Osteocyte (in vitro differentiated cells): ENCODE results near the gene RPS6KA2. TPM values are rescaled to one million over a fixed set of nuclear protein-coding genes. Genes with fewer than 3 reads are reported as not detected.

Experiments used
- DNase-seq: peaks from one replicate; pipeline ENCODE4 v3.0.0; 2021; ENCODE audit warnings: mixed read lengths; ENCODE audit not compliant: unreplicated experiment; ENCODE audit errors: extremely low spot score
- H3K27ac Mint-ChIP-seq: one replicate; pipeline ENCODE4 v1.8.0; 2021; ENCODE audit warnings: mild to moderate bottlenecking, mixed read lengths; ENCODE audit not compliant: unreplicated experiment
- H3K27me3 Mint-ChIP-seq: one replicate; pipeline ENCODE4 v1.8.0; 2021; ENCODE audit warnings: mixed read lengths; ENCODE audit not compliant: unreplicated experiment
- H3K36me3 Mint-ChIP-seq: one replicate; pipeline ENCODE4 v1.8.0; 2021; ENCODE audit warnings: mixed read lengths; ENCODE audit not compliant: unreplicated experiment
- H3K4me1 Mint-ChIP-seq: one replicate; pipeline ENCODE4 v1.8.0; 2021; ENCODE audit warnings: mixed read lengths; ENCODE audit not compliant: unreplicated experiment
- H3K4me3 Mint-ChIP-seq: one replicate; pipeline ENCODE4 v1.8.0; 2021; ENCODE audit warnings: mild to moderate bottlenecking, moderate library complexity, mixed read lengths; ENCODE audit not compliant: unreplicated experiment
- H3K9me3 Mint-ChIP-seq: one replicate; pipeline ENCODE4 v1.8.0; 2021; ENCODE audit warnings: mixed read lengths; ENCODE audit not compliant: unreplicated experiment
- total RNA-seq: library from RNA; stranded (reverse); gene quantifications from 2 replicates; pipeline ENCODE4 v1.2.1, GENCODE V29; 2021
- TF ChIP-seq, protein P1 (sequence below): fragments of 200-600 bp; sonication (generic); IDR thresholded peaks from 2 replicates; pipeline ENCODE4 v1.5.0; 2021; ENCODE audit warnings: antibody characterized with exemption, mild to moderate bottlenecking, moderate library complexity

The RPS6KA2 gene
- total RNA-seq, 1 donor from 2014 or later, result 89.9 TPM

DNA sequence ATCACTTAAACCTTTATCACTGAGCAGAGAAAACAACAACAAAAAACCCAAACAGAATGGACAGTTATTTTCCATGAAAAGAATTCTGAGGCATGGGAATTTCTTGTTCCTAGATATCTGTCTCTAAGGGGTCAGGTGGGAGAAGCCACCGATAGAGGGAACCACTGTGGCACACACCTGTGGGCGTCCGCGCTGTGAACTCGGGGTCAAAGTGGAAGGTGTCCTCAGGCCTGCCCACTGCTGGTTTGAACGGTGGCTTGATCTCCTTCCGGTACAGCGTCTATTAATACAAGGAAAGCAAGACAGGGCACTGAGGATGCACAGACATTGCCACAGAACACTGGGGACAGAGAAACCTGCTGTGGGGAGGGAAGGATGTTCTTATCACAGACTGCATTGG, 167.8 kb downstream of the RPS6KA2 start:
- no peak for DNase-seq
- Mint-ChIP-seq H3K27ac (no peak overlapping the region), H3K4me1 (peaks cover 15% of the 10 kb centered on the region), H3K27me3 (no peaks in the 10 kb centered on the region), H3K36me3 (peaks cover 23% of the 10 kb centered on the region), H3K9me3 (no peaks in the 10 kb centered on the region), H3K4me3 (no peak overlapping the region)
- TF ChIP-seq, protein P1, sequence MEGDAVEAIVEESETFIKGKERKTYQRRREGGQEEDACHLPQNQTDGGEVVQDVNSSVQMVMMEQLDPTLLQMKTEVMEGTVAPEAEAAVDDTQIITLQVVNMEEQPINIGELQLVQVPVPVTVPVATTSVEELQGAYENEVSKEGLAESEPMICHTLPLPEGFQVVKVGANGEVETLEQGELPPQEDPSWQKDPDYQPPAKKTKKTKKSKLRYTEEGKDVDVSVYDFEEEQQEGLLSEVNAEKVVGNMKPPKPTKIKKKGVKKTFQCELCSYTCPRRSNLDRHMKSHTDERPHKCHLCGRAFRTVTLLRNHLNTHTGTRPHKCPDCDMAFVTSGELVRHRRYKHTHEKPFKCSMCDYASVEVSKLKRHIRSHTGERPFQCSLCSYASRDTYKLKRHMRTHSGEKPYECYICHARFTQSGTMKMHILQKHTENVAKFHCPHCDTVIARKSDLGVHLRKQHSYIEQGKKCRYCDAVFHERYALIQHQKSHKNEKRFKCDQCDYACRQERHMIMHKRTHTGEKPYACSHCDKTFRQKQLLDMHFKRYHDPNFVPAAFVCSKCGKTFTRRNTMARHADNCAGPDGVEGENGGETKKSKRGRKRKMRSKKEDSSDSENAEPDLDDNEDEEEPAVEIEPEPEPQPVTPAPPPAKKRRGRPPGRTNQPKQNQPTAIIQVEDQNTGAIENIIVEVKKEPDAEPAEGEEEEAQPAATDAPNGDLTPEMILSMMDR, result no peak

DNA sequence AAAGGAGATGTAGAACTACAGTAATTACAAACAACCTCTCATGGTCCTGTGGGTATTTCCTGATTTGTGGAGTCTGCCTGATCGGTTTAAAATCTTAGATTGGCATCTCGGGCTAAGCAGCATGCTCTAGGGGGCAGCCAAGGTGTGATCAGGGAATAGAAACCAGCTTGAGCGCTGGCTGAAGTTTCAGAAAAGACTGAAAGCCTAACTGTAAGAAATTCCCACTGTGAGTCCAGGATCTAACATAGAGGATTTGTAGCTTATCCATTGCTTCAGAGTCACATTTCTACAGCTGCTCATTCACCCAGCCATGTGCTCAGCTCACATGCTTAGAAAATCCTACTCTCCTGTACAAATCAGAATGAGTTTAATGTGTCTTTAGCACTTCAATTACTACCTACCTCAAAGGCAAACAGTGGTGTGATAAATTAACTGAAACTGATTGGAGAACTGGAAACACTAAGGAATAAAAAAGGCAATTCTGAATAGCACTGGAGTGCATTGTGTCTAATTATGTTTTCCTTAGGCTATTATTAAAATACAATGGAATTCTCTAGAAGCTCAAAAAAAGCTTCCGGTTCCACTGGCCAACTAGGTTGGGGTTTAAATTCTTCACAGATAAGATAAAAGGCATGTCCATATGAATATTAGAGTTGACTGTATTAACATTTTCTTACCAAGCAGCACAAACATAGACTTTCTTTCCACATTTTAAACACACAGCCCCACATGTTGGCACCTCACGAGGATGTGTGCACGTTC, 170.5 kb downstream of the RPS6KA2 start:
- TF ChIP-seq, protein P1, result peak; percentile 43
- no peak for DNase-seq
- Mint-ChIP-seq H3K27ac (no peak overlapping the region), H3K4me1 (peaks cover 9% of the 10 kb centered on the region), H3K4me3 (no peak overlapping the region), H3K9me3 (peaks cover 4% of the 10 kb centered on the region), H3K36me3 (peaks cover 38% of the 10 kb centered on the region), H3K27me3 (no peaks in the 10 kb centered on the region)

DNA sequence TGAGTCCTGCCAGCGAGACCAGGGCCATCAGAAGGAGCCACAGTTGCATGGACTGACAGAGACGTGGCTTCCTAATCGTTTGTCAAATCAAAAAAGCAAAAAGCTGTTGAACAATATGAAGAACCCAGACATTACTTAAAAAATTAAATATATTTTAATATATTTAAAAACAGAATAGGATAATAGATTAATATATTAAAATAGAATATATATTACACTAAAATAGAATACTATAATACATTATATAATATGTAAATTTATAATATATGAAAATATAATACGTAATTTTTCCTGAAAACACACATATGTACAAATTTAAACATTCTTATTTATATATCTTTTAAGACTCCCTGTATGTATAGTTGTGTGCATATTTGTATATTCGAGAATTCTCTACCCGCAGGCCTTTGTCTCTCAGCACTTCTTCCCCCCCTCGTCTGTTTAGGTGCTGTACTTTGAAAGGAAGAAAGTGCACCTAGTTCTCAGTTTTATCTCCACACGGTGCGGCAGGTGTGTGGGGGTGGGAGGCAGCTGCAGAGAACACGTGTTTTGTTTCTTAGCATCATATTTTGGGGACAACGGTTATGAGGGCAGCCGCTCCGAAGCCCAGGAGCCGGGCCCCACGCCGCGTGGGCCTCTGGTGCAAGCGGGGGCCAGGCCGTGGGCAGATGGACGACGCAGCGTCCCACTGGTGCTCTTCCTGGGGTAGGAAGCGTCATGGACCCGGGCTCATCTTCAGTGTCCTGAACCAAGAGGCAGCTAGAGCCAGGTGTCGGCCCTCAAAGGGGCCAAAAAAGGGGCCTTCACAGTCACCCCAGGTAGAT, 172.1 kb downstream of the RPS6KA2 start:
- peaks cover 41% of the 10 kb centered on the region for H3K36me3 Mint-ChIP-seq
- H3K4me3 Mint-ChIP-seq, result no peak overlapping the region
- H3K4me1 Mint-ChIP-seq, result no peaks in the 10 kb centered on the region
- peaks cover 4% of the 10 kb centered on the region for H3K9me3 Mint-ChIP-seq
- TF ChIP-seq, protein P1, result no peak
- H3K27ac Mint-ChIP-seq, result no peak overlapping the region
- DNase-seq, result no peak
- no peaks in the 10 kb centered on the region for H3K27me3 Mint-ChIP-seq

DNA sequence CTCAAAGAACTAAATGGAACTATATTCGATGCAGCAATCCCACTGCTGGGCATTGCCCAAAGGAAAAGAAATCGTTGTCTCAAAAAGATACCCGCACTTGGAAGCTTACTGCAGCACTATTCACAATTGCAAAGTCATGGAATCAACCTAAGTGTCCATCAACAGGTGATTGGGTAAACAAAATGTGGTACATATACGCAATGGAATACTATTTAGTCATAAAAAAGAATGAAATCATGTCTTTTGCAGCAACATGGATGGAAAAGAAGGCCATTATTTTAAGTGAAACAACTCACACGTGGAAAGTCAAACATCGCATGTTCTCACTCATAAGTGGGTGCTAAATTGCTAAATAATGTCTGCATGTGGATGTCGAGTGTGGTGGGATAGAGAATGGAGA, 173.4 kb downstream of the RPS6KA2 start:
- Mint-ChIP-seq H3K27me3 (no peaks in the 10 kb centered on the region), H3K27ac (no peak overlapping the region), H3K9me3 (peaks cover 4% of the 10 kb centered on the region), H3K4me1 (no peaks in the 10 kb centered on the region), H3K4me3 (no peak overlapping the region), H3K36me3 (peaks cover 40% of the 10 kb centered on the region)
- DNase-seq, result no peak
- TF ChIP-seq, protein P1, result no peak
